Sigmoid colon (tissue), 4 donors: ENCODE data around the gene PCLAF.

ENCODE experiments used
- POLR2AphosphoS5 ChIP-seq, 4 donors: sonication (generic); formaldehyde crosslinking; IDR thresholded peaks; one replicate each; pipeline ENCODE4 v1.6.1; 2017; ENCODE audit warnings: antibody characterized with exemption in 4 of 4
- TF ChIP-seq, protein P1 (sequence below), 4 experiments: fragments of 450-650 bp in 3 of 4; fragments of 200-600 bp in 1 of 4; IDR thresholded peaks; one replicate each; pipeline ENCODE4 v1.5.1; 2016 to 2019; ENCODE audit warnings: antibody characterized with exemption in 4 of 4, mild to moderate bottlenecking in 3 of 4, moderate library complexity in 2 of 4

DNA sequence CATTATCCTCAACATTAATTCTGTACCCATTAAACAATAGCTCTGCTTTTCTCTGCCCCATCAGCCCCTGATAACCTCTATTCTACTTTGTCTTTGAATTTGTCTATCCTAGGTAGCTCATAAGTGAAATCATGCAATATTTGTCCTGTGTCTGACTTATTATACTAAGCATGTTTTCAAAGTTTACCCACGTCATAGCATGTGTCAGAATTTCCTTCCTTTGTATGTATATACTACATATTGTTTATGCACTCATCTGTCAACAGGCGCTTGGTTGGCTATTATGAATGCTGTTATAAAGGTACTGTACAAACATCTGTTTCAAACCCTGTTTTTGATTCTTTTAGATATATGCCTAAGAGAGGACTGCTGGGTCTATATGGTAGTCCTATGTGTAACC lies 43.5 kb downstream of the PCLAF start:
- TF ChIP-seq POLR2AphosphoS5 (IDR thresholded peaks at IDR 0.05): no peak
- TF ChIP-seq, protein P1, sequence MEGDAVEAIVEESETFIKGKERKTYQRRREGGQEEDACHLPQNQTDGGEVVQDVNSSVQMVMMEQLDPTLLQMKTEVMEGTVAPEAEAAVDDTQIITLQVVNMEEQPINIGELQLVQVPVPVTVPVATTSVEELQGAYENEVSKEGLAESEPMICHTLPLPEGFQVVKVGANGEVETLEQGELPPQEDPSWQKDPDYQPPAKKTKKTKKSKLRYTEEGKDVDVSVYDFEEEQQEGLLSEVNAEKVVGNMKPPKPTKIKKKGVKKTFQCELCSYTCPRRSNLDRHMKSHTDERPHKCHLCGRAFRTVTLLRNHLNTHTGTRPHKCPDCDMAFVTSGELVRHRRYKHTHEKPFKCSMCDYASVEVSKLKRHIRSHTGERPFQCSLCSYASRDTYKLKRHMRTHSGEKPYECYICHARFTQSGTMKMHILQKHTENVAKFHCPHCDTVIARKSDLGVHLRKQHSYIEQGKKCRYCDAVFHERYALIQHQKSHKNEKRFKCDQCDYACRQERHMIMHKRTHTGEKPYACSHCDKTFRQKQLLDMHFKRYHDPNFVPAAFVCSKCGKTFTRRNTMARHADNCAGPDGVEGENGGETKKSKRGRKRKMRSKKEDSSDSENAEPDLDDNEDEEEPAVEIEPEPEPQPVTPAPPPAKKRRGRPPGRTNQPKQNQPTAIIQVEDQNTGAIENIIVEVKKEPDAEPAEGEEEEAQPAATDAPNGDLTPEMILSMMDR (IDR thresholded peaks at IDR 0.05): no peak
